GM21576 (cell line): ENCODE measurements around the gene OPN4.
"Not testable (repeated sequence)": the region's sequence is repeated elsewhere in the genome, so short reads cannot be mapped to it uniquely, and the experiment has no call there.

Source experiments
- ATAC-seq: cut with Tn5 transposase; IDR thresholded peaks from one replicate; pipeline ENCODE4 v1.9.1; 2021; ENCODE audit warnings: mild to moderate bottlenecking, moderate library complexity; ENCODE audit not compliant: unreplicated experiment

The OPN4 gene, protein sequence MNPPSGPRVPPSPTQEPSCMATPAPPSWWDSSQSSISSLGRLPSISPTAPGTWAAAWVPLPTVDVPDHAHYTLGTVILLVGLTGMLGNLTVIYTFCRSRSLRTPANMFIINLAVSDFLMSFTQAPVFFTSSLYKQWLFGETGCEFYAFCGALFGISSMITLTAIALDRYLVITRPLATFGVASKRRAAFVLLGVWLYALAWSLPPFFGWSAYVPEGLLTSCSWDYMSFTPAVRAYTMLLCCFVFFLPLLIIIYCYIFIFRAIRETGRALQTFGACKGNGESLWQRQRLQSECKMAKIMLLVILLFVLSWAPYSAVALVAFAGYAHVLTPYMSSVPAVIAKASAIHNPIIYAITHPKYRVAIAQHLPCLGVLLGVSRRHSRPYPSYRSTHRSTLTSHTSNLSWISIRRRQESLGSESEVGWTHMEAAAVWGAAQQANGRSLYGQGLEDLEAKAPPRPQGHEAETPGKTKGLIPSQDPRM

GRCh38 chr10:86654411-86655172 lies at the start of gene OPN4:
TSS of gene OPN4 (plus strand) at chr10:86654547. CDS start at chr10:86654784, 237 bp downstream.
- ATAC-seq = no peak

GRCh38 chr10:86607674-86608073 lies 46.7 kb upstream of the OPN4 start:
- ATAC-seq = no peak

GRCh38 chr10:86609920-86610319 lies 44.4 kb upstream of the OPN4 start:
- no peak for ATAC-seq

GRCh38 chr10:86611386-86611785 lies 43.0 kb upstream of the OPN4 start:
- no peak for ATAC-seq

DNA sequence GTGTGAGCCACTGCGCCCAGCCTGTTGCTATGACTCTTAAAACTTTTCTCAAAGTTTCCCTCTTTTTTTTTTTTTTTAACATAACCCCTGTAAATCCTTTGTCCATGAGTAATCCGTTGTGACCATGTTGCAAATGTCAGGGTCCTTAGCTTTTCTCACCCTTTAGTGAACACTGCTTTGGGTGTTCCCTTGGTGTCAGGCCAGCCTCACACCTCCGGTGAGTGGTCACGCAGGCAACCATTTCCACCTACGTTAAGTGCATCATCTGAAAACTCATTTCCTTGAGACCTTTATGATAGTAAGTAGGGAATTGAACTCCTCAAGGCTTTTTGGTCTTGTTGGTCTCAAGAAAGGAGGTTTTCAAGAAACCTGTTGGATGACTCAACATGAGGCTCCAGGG lies 41.3 kb upstream of the OPN4 start:
- no peak for ATAC-seq

DNA sequence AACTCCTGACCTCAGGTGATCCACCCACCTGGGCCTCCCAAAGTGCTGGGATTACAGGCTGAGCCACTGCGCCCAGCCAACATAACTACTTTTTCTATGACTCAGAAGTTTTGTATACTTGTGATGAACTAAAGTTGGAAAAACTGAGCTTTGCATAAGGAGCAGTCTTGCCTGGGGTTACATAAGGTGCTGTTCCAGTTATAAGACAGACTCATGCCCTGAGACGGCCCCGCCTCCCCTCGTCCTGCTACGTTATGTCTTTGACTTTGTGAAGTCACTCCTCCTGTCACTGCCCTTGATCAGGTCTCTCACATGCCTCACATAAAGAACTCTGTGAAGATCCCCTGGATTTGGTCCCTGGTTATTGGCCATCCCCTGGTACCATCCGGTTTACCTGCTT lies 40.4 kb upstream of the OPN4 start:
- ATAC-seq = no peak

DNA sequence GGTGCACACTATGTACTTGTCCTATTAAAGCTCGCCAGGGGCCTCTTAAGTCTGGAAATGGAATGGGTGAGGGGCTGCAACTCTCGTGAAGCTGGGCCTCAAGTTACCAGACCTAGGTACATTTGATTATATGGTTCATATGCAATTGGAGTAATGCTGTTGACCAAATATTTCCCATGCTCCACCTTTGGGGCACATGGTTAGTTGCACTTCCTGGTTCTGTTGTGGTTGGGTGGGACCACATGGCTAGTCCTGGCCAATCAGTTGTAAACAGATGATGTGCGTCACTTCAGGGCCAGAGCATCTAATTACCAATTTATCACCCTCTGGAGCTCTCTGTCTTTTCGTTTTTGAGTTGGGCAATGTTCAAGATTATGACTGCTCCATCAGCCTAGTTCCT lies 39.5 kb upstream of the OPN4 start:
- no peak for ATAC-seq

- ATAC-seq = not testable (repeated sequence)
Observed at GRCh38 chr10:86617278-86617677, 37.1 kb upstream of the OPN4 start.

DNA sequence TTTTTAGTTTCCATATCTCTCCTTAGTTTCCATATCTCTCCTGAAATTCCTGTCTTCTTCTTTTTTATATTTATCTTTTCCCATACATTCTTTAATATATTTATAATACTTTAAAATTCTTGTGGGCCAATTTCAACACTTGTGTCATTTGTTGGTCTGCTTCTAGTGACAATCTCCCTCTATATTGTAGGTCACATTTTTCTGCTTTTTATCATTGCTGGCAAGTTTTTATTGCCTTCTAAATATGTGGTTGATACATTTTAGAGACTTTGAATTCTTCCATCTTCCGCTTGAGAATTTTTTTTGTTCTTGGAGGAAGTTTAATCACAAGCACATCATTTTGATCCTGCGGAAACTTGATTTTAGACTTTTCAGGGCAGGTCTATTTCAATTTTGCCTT lies 26.0 kb upstream of the OPN4 start:
- ATAC-seq = no peak

GRCh38 chr10:86630079-86630478 lies 24.3 kb upstream of the OPN4 start:
- ATAC-seq = no peak

- ATAC-seq = no peak
Observed at GRCh38 chr10:86632009-86632800, 22.1 kb upstream of the OPN4 start.

DNA sequence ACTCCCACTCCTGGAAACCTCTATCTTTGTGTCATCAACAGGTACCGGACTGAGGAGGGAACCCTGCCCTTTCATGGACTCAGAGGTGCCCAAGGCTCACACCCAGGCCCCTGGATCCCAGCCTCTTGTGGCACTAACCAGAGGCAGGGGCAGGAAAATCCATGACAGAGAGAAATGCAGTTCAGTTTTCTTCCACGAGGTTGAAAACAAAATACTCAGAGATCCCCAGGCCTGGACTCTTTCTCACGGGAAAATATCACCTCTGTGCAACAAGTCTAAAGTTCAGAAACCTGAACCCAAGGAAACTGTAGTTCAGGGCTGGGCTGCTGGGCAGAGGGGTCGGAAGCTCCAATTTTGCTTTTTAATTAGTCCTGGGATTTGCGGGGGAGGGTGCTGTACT lies 21.4 kb upstream of the OPN4 start:
- ATAC-seq = no peak

- ATAC-seq = no peak
Observed at GRCh38 chr10:86635402-86635801, 18.9 kb upstream of the OPN4 start.

DNA sequence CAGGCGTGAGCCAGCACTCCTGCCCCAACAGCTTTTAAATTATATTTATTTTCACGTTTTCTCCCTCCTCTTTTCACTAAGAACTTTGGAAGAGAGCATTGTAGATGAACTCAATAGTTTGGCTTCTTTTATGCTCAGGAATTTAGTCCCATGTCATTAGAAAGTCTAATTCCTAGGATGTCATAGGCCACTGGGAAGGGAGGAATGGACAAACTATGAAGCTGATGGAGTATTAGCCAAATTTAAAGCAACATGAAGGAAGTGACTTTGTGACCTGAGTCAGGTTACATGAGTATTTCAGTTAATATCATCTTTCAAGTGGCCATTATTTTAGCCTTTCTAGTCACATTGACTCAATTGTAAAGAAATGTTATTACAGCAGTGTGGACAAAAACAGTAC lies 18.0 kb upstream of the OPN4 start:
- no peak for ATAC-seq

DNA sequence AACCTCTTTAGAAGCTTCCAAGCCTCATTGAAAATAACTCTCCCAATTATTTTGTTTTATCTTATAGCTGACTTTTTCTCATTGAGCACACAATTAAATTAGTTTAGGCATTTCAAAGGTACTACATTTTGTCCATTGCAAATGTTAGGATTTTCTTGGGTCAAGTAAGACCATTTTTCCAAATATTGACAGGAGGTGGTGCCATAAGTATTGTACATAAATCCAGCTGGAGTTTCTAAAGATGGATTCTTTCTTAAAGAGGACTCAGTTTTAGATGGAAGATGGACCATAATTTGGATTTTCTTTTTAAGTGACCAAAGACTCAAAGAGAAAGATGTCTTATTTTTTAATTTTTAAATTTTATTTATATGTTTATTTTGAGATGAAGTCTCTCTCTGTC lies 12.3 kb upstream of the OPN4 start:
- no peak for ATAC-seq

DNA sequence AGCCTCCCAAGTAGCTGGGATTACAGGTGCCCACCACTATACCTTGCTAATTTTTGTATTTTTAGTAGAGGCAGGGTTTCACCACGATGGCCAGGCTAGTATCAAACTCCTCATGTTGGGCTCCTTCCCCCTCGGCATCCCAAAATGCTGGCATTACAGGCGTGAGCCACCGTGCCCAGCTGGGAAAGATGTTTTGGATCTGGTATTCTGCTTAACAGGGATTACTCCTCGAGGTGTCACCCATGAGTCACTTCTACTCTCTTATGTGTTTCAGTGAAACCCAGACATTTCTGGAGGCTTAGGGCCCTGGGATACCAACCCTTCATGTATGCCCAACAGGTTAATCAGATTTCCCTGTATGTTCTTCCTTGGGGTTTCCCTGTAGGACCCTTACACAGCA lies 11.8 kb upstream of the OPN4 start:
- ATAC-seq = peak; percentile 18

GRCh38 chr10:86644152-86644793 lies 10.1 kb upstream of the OPN4 start:
- ATAC-seq = no peak

- no peak for ATAC-seq
Observed at GRCh38 chr10:86644794-86645445, 9.4 kb upstream of the OPN4 start.

- not testable (repeated sequence) for ATAC-seq
Observed at GRCh38 chr10:86645621-86646165, 8.7 kb upstream of the OPN4 start.

- no peak for ATAC-seq
Observed at GRCh38 chr10:86646532-86646931, 7.8 kb upstream of the OPN4 start.
